ENCODE results near the gene SLC19A2.
"Not testable (repeated sequence)": the region's sequence is repeated elsewhere in the genome, so short reads cannot be mapped to it uniquely, and the experiment has no call there.

Gene SLC19A2
- 5.4 to 7.0 (median 6.6) reads per million in 3 donors for total RNA-seq

GRCh38 chr1:169485431-169486280 lies at the start of gene SLC19A2:
SLC19A2 (minus strand) TSS chr1:169485944; CDS start chr1:169485766, 178 bp downstream.
- no peaks in the 10 kb centered on the region for H3K9me3 ChIP-seq (ENCODE audit: control insufficient read depth, low read length)
- DNase-seq, result peak; percentile 87 to 92 (median 90)

GRCh38 chr1:169534653-169535052 lies 48.9 kb upstream of the SLC19A2 start:
- no peaks in the 10 kb centered on the region for H3K27me3 ChIP-seq (replicated peaks; ENCODE audit: control insufficient read depth, insufficient read depth, low read length, poor library complexity, severe bottlenecking)

More at GRCh38 chr1:169485431-169486280, at the start of gene SLC19A2:
- peak within 1 kb of the TSS; percentile 61 for H3K27ac ChIP-seq (ENCODE audit: insufficient read depth, low read length, poor library complexity, severe bottlenecking)
- H3K36me3 ChIP-seq (ENCODE audit: control insufficient read depth, insufficient read depth, low read length), result no peaks in the 10 kb centered on the region
- peak within 1 kb of the TSS; percentile 85 for H3K4me3 ChIP-seq (ENCODE audit: insufficient read depth, low read depth, low read length, poor library complexity, severe bottlenecking)
- peaks cover 9% of the 10 kb centered on the region for H3K4me1 ChIP-seq (ENCODE audit: control insufficient read depth, insufficient read depth, low read length, poor library complexity, severe bottlenecking)
- H3K27me3 ChIP-seq (replicated peaks; ENCODE audit: control insufficient read depth, insufficient read depth, low read length, poor library complexity, severe bottlenecking), result no peaks in the 10 kb centered on the region

GRCh38 chr1:169533528-169534190 lies 47.9 kb upstream of the SLC19A2 start:
- DNase-seq; H3K4me3 ChIP-seq (ENCODE audit: insufficient read depth, low read depth, low read length, poor library complexity, severe bottlenecking); H3K36me3 ChIP-seq (ENCODE audit: control insufficient read depth, insufficient read depth, low read length); H3K9me3 ChIP-seq (ENCODE audit: control insufficient read depth, low read length); H3K27ac ChIP-seq (ENCODE audit: insufficient read depth, low read length, poor library complexity, severe bottlenecking); H3K27me3 ChIP-seq (replicated peaks; ENCODE audit: control insufficient read depth, insufficient read depth, low read length, poor library complexity, severe bottlenecking); H3K4me1 ChIP-seq (ENCODE audit: control insufficient read depth, insufficient read depth, low read length, poor library complexity, severe bottlenecking): not testable (repeated sequence)

More at GRCh38 chr1:169534653-169535052, 48.9 kb upstream of the SLC19A2 start:
- DNase-seq, result no peak
- H3K4me3 ChIP-seq (ENCODE audit: insufficient read depth, low read depth, low read length, poor library complexity, severe bottlenecking), result no peak overlapping the region
- no peaks in the 10 kb centered on the region for H3K9me3 ChIP-seq (ENCODE audit: control insufficient read depth, low read length)
- H3K27ac ChIP-seq (ENCODE audit: insufficient read depth, low read length, poor library complexity, severe bottlenecking), result no peak overlapping the region
- no peaks in the 10 kb centered on the region for H3K4me1 ChIP-seq (ENCODE audit: control insufficient read depth, insufficient read depth, low read length, poor library complexity, severe bottlenecking)
- H3K36me3 ChIP-seq (ENCODE audit: control insufficient read depth, insufficient read depth, low read length), result no peaks in the 10 kb centered on the region

- Histone ChIP-seq H3K27me3 (replicated peaks; ENCODE audit: control insufficient read depth, insufficient read depth, low read length, poor library complexity, severe bottlenecking) (no peaks in the 10 kb centered on the region), H3K36me3 (ENCODE audit: control insufficient read depth, insufficient read depth, low read length) (no peaks in the 10 kb centered on the region), H3K4me1 (ENCODE audit: control insufficient read depth, insufficient read depth, low read length, poor library complexity, severe bottlenecking) (no peaks in the 10 kb centered on the region), H3K27ac (ENCODE audit: insufficient read depth, low read length, poor library complexity, severe bottlenecking) (no peak overlapping the region), H3K4me3 (ENCODE audit: insufficient read depth, low read depth, low read length, poor library complexity, severe bottlenecking) (no peak overlapping the region), H3K9me3 (ENCODE audit: control insufficient read depth, low read length) (no peaks in the 10 kb centered on the region)
- DNase-seq, result no peak
Measured at GRCh38 chr1:169530448-169530847, 44.7 kb upstream of the SLC19A2 start.

- H3K36me3 ChIP-seq (ENCODE audit: control insufficient read depth, insufficient read depth, low read length), result no peaks in the 10 kb centered on the region
- no peak overlapping the region for H3K4me3 ChIP-seq (ENCODE audit: insufficient read depth, low read depth, low read length, poor library complexity, severe bottlenecking)
- H3K9me3 ChIP-seq (ENCODE audit: control insufficient read depth, low read length), result no peaks in the 10 kb centered on the region
- no peak for DNase-seq
- H3K27ac ChIP-seq (ENCODE audit: insufficient read depth, low read length, poor library complexity, severe bottlenecking), result no peak overlapping the region
- no peaks in the 10 kb centered on the region for H3K4me1 ChIP-seq (ENCODE audit: control insufficient read depth, insufficient read depth, low read length, poor library complexity, severe bottlenecking)
- H3K27me3 ChIP-seq (replicated peaks; ENCODE audit: control insufficient read depth, insufficient read depth, low read length, poor library complexity, severe bottlenecking), result no peaks in the 10 kb centered on the region
Measured at GRCh38 chr1:169529068-169529642, 43.4 kb upstream of the SLC19A2 start.

GRCh38 chr1:169528215-169529067 lies 42.7 kb upstream of the SLC19A2 start:
- H3K4me3 ChIP-seq (ENCODE audit: insufficient read depth, low read depth, low read length, poor library complexity, severe bottlenecking), result no peak overlapping the region
- H3K27ac ChIP-seq (ENCODE audit: insufficient read depth, low read length, poor library complexity, severe bottlenecking), result no peak overlapping the region
- H3K36me3 ChIP-seq (ENCODE audit: control insufficient read depth, insufficient read depth, low read length), result no peaks in the 10 kb centered on the region

GRCh38 chr1:169527451-169528214 lies 41.9 kb upstream of the SLC19A2 start:
- H3K4me1 ChIP-seq (ENCODE audit: control insufficient read depth, insufficient read depth, low read length, poor library complexity, severe bottlenecking), result no peaks in the 10 kb centered on the region
- no peak for DNase-seq
- no peaks in the 10 kb centered on the region for H3K36me3 ChIP-seq (ENCODE audit: control insufficient read depth, insufficient read depth, low read length)
- no peak overlapping the region for H3K4me3 ChIP-seq (ENCODE audit: insufficient read depth, low read depth, low read length, poor library complexity, severe bottlenecking)
- H3K27me3 ChIP-seq (replicated peaks; ENCODE audit: control insufficient read depth, insufficient read depth, low read length, poor library complexity, severe bottlenecking), result no peaks in the 10 kb centered on the region
- H3K9me3 ChIP-seq (ENCODE audit: control insufficient read depth, low read length), result no peaks in the 10 kb centered on the region
- no peak overlapping the region for H3K27ac ChIP-seq (ENCODE audit: insufficient read depth, low read length, poor library complexity, severe bottlenecking)

More at GRCh38 chr1:169528215-169529067, 42.7 kb upstream of the SLC19A2 start:
- no peak for DNase-seq
- Histone ChIP-seq H3K4me1 (ENCODE audit: control insufficient read depth, insufficient read depth, low read length, poor library complexity, severe bottlenecking) (no peaks in the 10 kb centered on the region), H3K9me3 (ENCODE audit: control insufficient read depth, low read length) (no peaks in the 10 kb centered on the region), H3K27me3 (replicated peaks; ENCODE audit: control insufficient read depth, insufficient read depth, low read length, poor library complexity, severe bottlenecking) (no peaks in the 10 kb centered on the region)

GRCh38 chr1:169527001-169527400 lies 41.3 kb upstream of the SLC19A2 start:
- H3K36me3 ChIP-seq (ENCODE audit: control insufficient read depth, insufficient read depth, low read length), result no peaks in the 10 kb centered on the region
- no peak overlapping the region for H3K27ac ChIP-seq (ENCODE audit: insufficient read depth, low read length, poor library complexity, severe bottlenecking)
- no peaks in the 10 kb centered on the region for H3K27me3 ChIP-seq (replicated peaks; ENCODE audit: control insufficient read depth, insufficient read depth, low read length, poor library complexity, severe bottlenecking)
- H3K4me1 ChIP-seq (ENCODE audit: control insufficient read depth, insufficient read depth, low read length, poor library complexity, severe bottlenecking), result no peaks in the 10 kb centered on the region
- DNase-seq, result no peak
- no peak overlapping the region for H3K4me3 ChIP-seq (ENCODE audit: insufficient read depth, low read depth, low read length, poor library complexity, severe bottlenecking)
- no peaks in the 10 kb centered on the region for H3K9me3 ChIP-seq (ENCODE audit: control insufficient read depth, low read length)

Data from effector memory CD4-positive, alpha-beta T cell (primary cell).